Endothelial cell (in vitro differentiated cells): ENCODE measurements around the gene CYP27C1. TPM values are rescaled to one million over a fixed set of nuclear protein-coding genes. Genes with fewer than 3 reads are reported as not detected.
"Not testable (repeated sequence)": the region's sequence is repeated elsewhere in the genome, so short reads cannot be mapped to it uniquely, and the experiment has no call there.

Experiments
- DNase-seq: peaks from one replicate; pipeline ENCODE4 v3.0.0; 2021; ENCODE audit warnings: low spot score
- H3K27ac Mint-ChIP-seq: one replicate; pipeline ENCODE4 v1.8.0; 2021; ENCODE audit warnings: mixed read lengths, inconsistent platforms; ENCODE audit not compliant: unreplicated experiment
- H3K27me3 Mint-ChIP-seq: one replicate; pipeline ENCODE4 v1.8.0; 2021; ENCODE audit warnings: mild to moderate bottlenecking, moderate library complexity, mixed read lengths, inconsistent platforms; ENCODE audit not compliant: unreplicated experiment
- H3K36me3 Mint-ChIP-seq: one replicate; pipeline ENCODE4 v1.8.0; 2021; ENCODE audit warnings: mild to moderate bottlenecking, low read depth, mixed read lengths, inconsistent platforms; ENCODE audit not compliant: unreplicated experiment
- H3K4me1 Mint-ChIP-seq: one replicate; pipeline ENCODE4 v1.8.0; 2021; ENCODE audit warnings: mild to moderate bottlenecking, mixed read lengths, inconsistent platforms; ENCODE audit not compliant: unreplicated experiment
- H3K4me3 Mint-ChIP-seq: one replicate; pipeline ENCODE4 v1.8.0; 2021; ENCODE audit warnings: mild to moderate bottlenecking, mixed read lengths, inconsistent platforms; ENCODE audit not compliant: unreplicated experiment
- H3K9me3 Mint-ChIP-seq: one replicate; pipeline ENCODE4 v1.8.0; 2021; ENCODE audit warnings: mixed read lengths, inconsistent platforms; ENCODE audit not compliant: unreplicated experiment
- CTCF ChIP-seq: fragments of 200-600 bp; sonication (generic); IDR thresholded peaks from one replicate; pipeline ENCODE4 v1.5.0; 2021; ENCODE audit warnings: antibody characterized with exemption; ENCODE audit not compliant: unreplicated experiment
- total RNA-seq: library from RNA; stranded (reverse); fragmentation: NEBNext Ultra II Directional; extraction: Animal tissue kit (Norgen Biotek cat#: 25700); gene quantifications from one replicate; pipeline ENCODE4 v1.2.1, GENCODE V29; 2021; ENCODE audit not compliant: unreplicated experiment

CYP27C1 gene
- total RNA-seq, 1 donor from 2014 or later: 6.4 TPM

GRCh38 chr2:127169066-127169660, 50.9 kb downstream of the CYP27C1 start:
- Mint-ChIP-seq H3K4me3 (no peak overlapping the region), H3K9me3 (no peaks in the 10 kb centered on the region), H3K27ac (no peak overlapping the region), H3K4me1 (peaks cover 12% of the 10 kb centered on the region), H3K36me3 (no peaks in the 10 kb centered on the region), H3K27me3 (peaks cover 2% of the 10 kb centered on the region)
- no peak for TF ChIP-seq CTCF
- DNase-seq: no peak

GRCh38 chr2:127166231-127166860, 53.8 kb downstream of the CYP27C1 start:
- no peak for TF ChIP-seq CTCF
- H3K27me3 Mint-ChIP-seq: peaks cover 3% of the 10 kb centered on the region
- H3K36me3 Mint-ChIP-seq: no peaks in the 10 kb centered on the region
- DNase-seq: no peak
- no peak overlapping the region for H3K27ac Mint-ChIP-seq
- H3K9me3 Mint-ChIP-seq: no peaks in the 10 kb centered on the region
- H3K4me1 Mint-ChIP-seq: peaks cover 12% of the 10 kb centered on the region
- H3K4me3 Mint-ChIP-seq: no peak overlapping the region

- no peak for TF ChIP-seq CTCF
- peaks cover 12% of the 10 kb centered on the region for H3K4me1 Mint-ChIP-seq
- H3K27me3 Mint-ChIP-seq: peaks cover 5% of the 10 kb centered on the region
- H3K9me3 Mint-ChIP-seq: no peaks in the 10 kb centered on the region
- no peaks in the 10 kb centered on the region for H3K36me3 Mint-ChIP-seq
- no peak overlapping the region for H3K27ac Mint-ChIP-seq
- no peak for DNase-seq
- no peak overlapping the region for H3K4me3 Mint-ChIP-seq
These were observed 54.6 kb downstream of the CYP27C1 start for GRCh38 chr2:127165539-127165935.

GRCh38 chr2:127164761-127165538, 55.1 kb downstream of the CYP27C1 start:
- no peak overlapping the region for H3K27ac Mint-ChIP-seq
- TF ChIP-seq CTCF: no peak
- no peaks in the 10 kb centered on the region for H3K36me3 Mint-ChIP-seq
- peaks cover 5% of the 10 kb centered on the region for H3K27me3 Mint-ChIP-seq
- no peaks in the 10 kb centered on the region for H3K9me3 Mint-ChIP-seq
- no peak for DNase-seq
- H3K4me3 Mint-ChIP-seq: no peak overlapping the region
- H3K4me1 Mint-ChIP-seq: peaks cover 9% of the 10 kb centered on the region

- H3K4me1 Mint-ChIP-seq: peaks cover 9% of the 10 kb centered on the region
- no peak for DNase-seq
- no peak for TF ChIP-seq CTCF
- H3K27me3 Mint-ChIP-seq: peaks cover 5% of the 10 kb centered on the region
- H3K4me3 Mint-ChIP-seq: no peak overlapping the region
- no peaks in the 10 kb centered on the region for H3K36me3 Mint-ChIP-seq
- H3K9me3 Mint-ChIP-seq: no peaks in the 10 kb centered on the region
- H3K27ac Mint-ChIP-seq: no peak overlapping the region
These were observed 56.2 kb downstream of the CYP27C1 start for GRCh38 chr2:127163921-127164320.

GRCh38 chr2:127163090-127163406, 57.1 kb downstream of the CYP27C1 start:
- DNase-seq, H3K9me3 Mint-ChIP-seq, H3K4me1 Mint-ChIP-seq, H3K27me3 Mint-ChIP-seq, H3K36me3 Mint-ChIP-seq, H3K4me3 Mint-ChIP-seq, H3K27ac Mint-ChIP-seq: not testable (repeated sequence)
